Chondrocyte (in vitro differentiated cells): Measurements from ENCODE around the gene SLC28A2. TPM values are rescaled to one million over a fixed set of nuclear protein-coding genes. Genes with fewer than 3 reads are reported as not detected.
"Not testable (repeated sequence)": the region's sequence is repeated elsewhere in the genome, so short reads cannot be mapped to it uniquely, and the experiment has no call there.

ENCODE experiments used
- DNase-seq: peaks from one replicate; pipeline ENCODE4 v3.0.0; 2021; ENCODE audit warnings: mixed read lengths, low spot score
- H3K27ac Mint-ChIP-seq: one replicate; pipeline ENCODE4 v1.8.0; 2021; ENCODE audit warnings: mild to moderate bottlenecking, moderate library complexity, mixed read lengths; ENCODE audit not compliant: unreplicated experiment
- H3K27me3 Mint-ChIP-seq: 2 replicates; pipeline ENCODE4 v1.8.0; 2021; ENCODE audit warnings: low read depth, mixed read lengths
- H3K36me3 Mint-ChIP-seq: 2 replicates; pipeline ENCODE4 v1.8.0; 2021; ENCODE audit warnings: low read depth, mixed read lengths
- H3K4me1 Mint-ChIP-seq: 2 replicates; pipeline ENCODE4 v1.8.0; 2021; ENCODE audit warnings: low read depth, mild to moderate bottlenecking, mixed read lengths
- H3K4me3 Mint-ChIP-seq: one replicate; pipeline ENCODE4 v1.8.0; 2021; ENCODE audit warnings: mild to moderate bottlenecking, moderate library complexity, mixed read lengths; ENCODE audit not compliant: unreplicated experiment
- H3K9me3 Mint-ChIP-seq: 2 replicates; pipeline ENCODE4 v1.8.0; 2021; ENCODE audit warnings: low read depth, mixed read lengths
- CTCF ChIP-seq: fragments of 200-600 bp; sonication (generic); IDR thresholded peaks from 2 replicates; pipeline ENCODE4 v1.5.0; 2021; ENCODE audit warnings: antibody characterized with exemption, mild to moderate bottlenecking, moderate library complexity
- total RNA-seq: library from RNA; stranded (reverse); gene quantifications from 3 replicates; pipeline ENCODE4 v1.2.1, GENCODE V29; 2021

The SLC28A2 gene
- total RNA-seq, 1 donor from 2014 or later = not detected

- H3K4me1 Mint-ChIP-seq = no peaks in the 10 kb centered on the region
- peaks cover 7% of the 10 kb centered on the region for H3K27me3 Mint-ChIP-seq
- no peak for TF ChIP-seq CTCF
- DNase-seq = no peak
- no peak overlapping the region for H3K27ac Mint-ChIP-seq
- H3K36me3 Mint-ChIP-seq = no peaks in the 10 kb centered on the region
- peaks cover 19% of the 10 kb centered on the region for H3K9me3 Mint-ChIP-seq
- H3K4me3 Mint-ChIP-seq = no peak overlapping the region
Observed at GRCh38 chr15:45231132-45231531, 20.9 kb upstream of the SLC28A2 start.

GRCh38 chr15:45231864-45232562, 20.0 kb upstream of the SLC28A2 start:
- H3K27ac Mint-ChIP-seq = no peak overlapping the region
- no peak for TF ChIP-seq CTCF
- H3K4me3 Mint-ChIP-seq = no peak overlapping the region
- H3K4me1 Mint-ChIP-seq = no peaks in the 10 kb centered on the region
- no peak for DNase-seq
- H3K36me3 Mint-ChIP-seq = no peaks in the 10 kb centered on the region
- H3K27me3 Mint-ChIP-seq = peaks cover 7% of the 10 kb centered on the region
- H3K9me3 Mint-ChIP-seq = peaks cover 28% of the 10 kb centered on the region

- Mint-ChIP-seq H3K9me3 (peaks cover 45% of the 10 kb centered on the region), H3K4me1 (no peaks in the 10 kb centered on the region), H3K27me3 (peaks cover 3% of the 10 kb centered on the region), H3K4me3 (no peak overlapping the region), H3K27ac (no peak overlapping the region), H3K36me3 (no peaks in the 10 kb centered on the region)
- no peak for DNase-seq
- TF ChIP-seq CTCF = no peak
Observed at GRCh38 chr15:45234562-45235235, 17.3 kb upstream of the SLC28A2 start.

- not testable (repeated sequence) for H3K4me3 Mint-ChIP-seq, DNase-seq, H3K36me3 Mint-ChIP-seq, H3K4me1 Mint-ChIP-seq, H3K27me3 Mint-ChIP-seq, H3K27ac Mint-ChIP-seq
- H3K9me3 Mint-ChIP-seq = peaks cover 65% of the 10 kb centered on the region
Observed at GRCh38 chr15:45236806-45237205, 15.2 kb upstream of the SLC28A2 start.

GRCh38 chr15:45242289-45242688, 9.7 kb upstream of the SLC28A2 start:
- TF ChIP-seq CTCF = no peak
- Mint-ChIP-seq H3K27me3 (no peaks in the 10 kb centered on the region), H3K27ac (no peak overlapping the region), H3K4me1 (no peaks in the 10 kb centered on the region), H3K9me3 (peaks cover 69% of the 10 kb centered on the region), H3K4me3 (no peak overlapping the region), H3K36me3 (peaks cover 11% of the 10 kb centered on the region)
- DNase-seq = no peak
